ENCODE results near the gene ZNF569.
"Not testable (repeated sequence)": the region's sequence is repeated elsewhere in the genome, so short reads cannot be mapped to it uniquely, and the experiment has no call there.

The ZNF569 gene

GRCh38 chr19:37466277-37466797, 907 bp downstream of the ZNF569 start:
- peak overlapping the region; percentile 94 for H3K27ac Mint-ChIP-seq
- peaks cover 32% of the 10 kb centered on the region for H3K36me3 Mint-ChIP-seq (ENCODE audit: low read depth)
- no peaks in the 10 kb centered on the region for H3K27me3 Mint-ChIP-seq (ENCODE audit: low read depth)
- H3K4me3 Mint-ChIP-seq: peak overlapping the region; percentile 94
- peaks cover 23% of the 10 kb centered on the region for H3K9me3 Mint-ChIP-seq
- peaks cover 23% of the 10 kb centered on the region for H3K4me1 Mint-ChIP-seq (ENCODE audit: low read depth)
- DNase-seq (ENCODE audit: low spot score): no peak

DNA sequence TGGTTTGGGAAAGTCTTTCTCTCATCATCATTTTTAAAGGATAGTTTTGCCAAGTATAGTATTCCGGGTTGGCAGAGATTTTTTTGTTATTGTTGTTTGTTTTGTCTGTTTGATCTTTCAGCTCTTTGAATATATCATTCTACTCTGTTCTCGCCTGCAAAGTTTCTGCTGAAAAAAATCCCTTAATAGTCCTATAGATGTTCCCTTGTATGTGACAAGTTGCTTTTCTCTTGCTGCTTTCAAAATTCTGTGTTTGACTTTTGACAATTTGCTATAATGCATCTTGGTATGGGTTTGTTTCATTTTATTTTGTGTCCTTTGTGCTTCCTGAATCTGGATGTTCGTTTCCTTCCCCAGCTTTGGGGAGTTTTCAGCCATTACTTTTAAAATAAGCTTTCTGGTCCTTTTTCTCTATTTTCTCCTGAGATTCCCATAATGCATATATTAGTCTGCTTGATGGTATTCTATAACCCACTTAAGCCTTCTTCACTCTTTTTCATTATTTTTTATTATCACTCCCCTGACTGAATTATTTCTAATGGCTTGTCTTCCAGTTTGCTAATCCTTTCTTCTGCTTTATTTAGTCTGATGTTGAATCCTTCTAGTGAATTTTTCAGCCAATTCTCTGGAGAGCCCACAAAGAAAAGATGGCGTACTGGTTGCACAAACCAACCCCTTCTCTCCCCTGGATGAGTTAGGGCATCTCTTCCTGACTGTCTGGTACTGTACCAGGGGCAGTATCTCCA, 14.6 kb downstream of the ZNF569 start:
- H3K4me3 Mint-ChIP-seq: no peak overlapping the region
- no peak overlapping the region for H3K27ac Mint-ChIP-seq
- no peaks in the 10 kb centered on the region for H3K4me1 Mint-ChIP-seq (ENCODE audit: low read depth)

GRCh38 chr19:37413313-37414084, 53.7 kb downstream of the ZNF569 start:
- Mint-ChIP-seq H3K4me3 (no peak overlapping the region), H3K36me3 (ENCODE audit: low read depth) (peaks cover 29% of the 10 kb centered on the region), H3K27ac (no peak overlapping the region), H3K27me3 (ENCODE audit: low read depth) (no peaks in the 10 kb centered on the region), H3K9me3 (peaks cover 75% of the 10 kb centered on the region), H3K4me1 (ENCODE audit: low read depth) (no peaks in the 10 kb centered on the region)
- DNase-seq (ENCODE audit: low spot score): no peak

More for the DNA sequence above, 14.6 kb downstream of the ZNF569 start:
- Mint-ChIP-seq H3K9me3 (peaks cover 80% of the 10 kb centered on the region), H3K36me3 (ENCODE audit: low read depth) (peaks cover 36% of the 10 kb centered on the region), H3K27me3 (ENCODE audit: low read depth) (no peaks in the 10 kb centered on the region)
- no peak for DNase-seq (ENCODE audit: low spot score)

- peaks cover 76% of the 10 kb centered on the region for H3K9me3 Mint-ChIP-seq
- H3K27me3 Mint-ChIP-seq (ENCODE audit: low read depth): no peaks in the 10 kb centered on the region
- H3K27ac Mint-ChIP-seq: no peak overlapping the region
- no peak for DNase-seq (ENCODE audit: low spot score)
- no peaks in the 10 kb centered on the region for H3K4me1 Mint-ChIP-seq (ENCODE audit: low read depth)
- H3K4me3 Mint-ChIP-seq: no peak overlapping the region
- H3K36me3 Mint-ChIP-seq (ENCODE audit: low read depth): peaks cover 24% of the 10 kb centered on the region
These were observed 54.5 kb downstream of the ZNF569 start for GRCh38 chr19:37412700-37413099.

DNA sequence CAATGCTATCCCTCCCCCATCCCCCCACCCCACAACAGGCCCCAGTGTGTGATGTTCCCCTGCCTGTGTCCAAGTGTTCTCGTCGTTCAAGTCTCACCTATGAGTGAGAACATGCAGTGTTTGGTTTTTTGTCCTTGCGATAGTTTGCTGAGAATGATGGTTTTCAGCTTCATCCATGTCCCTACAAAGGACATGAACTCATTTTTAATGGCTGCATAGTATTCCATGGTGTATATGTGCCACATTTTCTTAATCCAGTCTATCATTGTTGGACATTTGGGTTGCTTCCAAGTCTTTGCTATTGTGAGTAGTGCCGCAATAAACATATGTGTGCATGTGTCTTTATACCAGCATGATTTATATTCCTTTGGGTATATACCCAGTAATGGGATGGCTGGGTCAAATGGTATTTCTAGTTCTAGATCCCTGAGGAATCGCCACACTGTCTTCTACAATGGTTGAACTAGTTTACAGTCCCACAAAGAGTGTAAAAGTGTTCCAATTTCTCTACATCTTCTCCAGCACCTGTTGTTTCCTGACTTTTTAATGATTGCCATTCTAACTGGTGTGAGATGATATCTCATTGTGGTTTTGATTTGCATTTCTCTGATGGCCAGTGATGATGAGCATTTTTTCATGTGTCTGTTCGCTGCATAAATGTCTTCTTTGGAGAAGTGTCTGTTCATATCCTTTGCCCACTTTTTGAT, 61.0 kb downstream of the ZNF569 start:
- not testable (repeated sequence) for H3K4me3 Mint-ChIP-seq; DNase-seq (ENCODE audit: low spot score); H3K4me1 Mint-ChIP-seq (ENCODE audit: low read depth); H3K27ac Mint-ChIP-seq; H3K27me3 Mint-ChIP-seq (ENCODE audit: low read depth); H3K36me3 Mint-ChIP-seq (ENCODE audit: low read depth)
- H3K9me3 Mint-ChIP-seq: peaks cover 86% of the 10 kb centered on the region

- no peak for DNase-seq (ENCODE audit: low spot score)
- no peak overlapping the region for H3K4me3 Mint-ChIP-seq
- H3K4me1 Mint-ChIP-seq (ENCODE audit: low read depth): no peaks in the 10 kb centered on the region
- H3K27me3 Mint-ChIP-seq (ENCODE audit: low read depth): no peaks in the 10 kb centered on the region
- H3K9me3 Mint-ChIP-seq: peaks cover 80% of the 10 kb centered on the region
- no peak overlapping the region for H3K27ac Mint-ChIP-seq
- peaks cover 1% of the 10 kb centered on the region for H3K36me3 Mint-ChIP-seq (ENCODE audit: low read depth)
These were observed 63.8 kb downstream of the ZNF569 start for GRCh38 chr19:37403403-37403802.

DNA sequence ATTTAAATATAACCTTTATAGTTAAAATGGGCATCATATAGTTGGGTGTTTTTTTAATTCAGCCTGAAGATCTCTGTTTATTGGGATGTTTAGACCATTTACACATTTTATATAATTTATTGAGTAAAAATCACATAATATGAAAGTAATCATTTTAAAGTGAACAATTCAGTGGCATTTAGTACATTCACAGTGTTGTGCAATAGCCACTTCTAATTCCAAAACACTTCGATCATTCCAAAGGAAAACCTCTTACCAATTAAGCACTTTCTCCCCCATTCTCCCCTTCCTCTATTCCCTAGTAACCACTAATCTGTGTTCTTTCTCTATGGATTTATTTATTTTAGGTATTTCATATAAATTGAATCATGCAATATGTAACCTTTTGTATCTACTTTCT, 66.2 kb downstream of the ZNF569 start:
- Mint-ChIP-seq H3K27ac (no peak overlapping the region), H3K4me3 (no peak overlapping the region), H3K9me3 (peaks cover 72% of the 10 kb centered on the region), H3K4me1 (ENCODE audit: low read depth) (no peaks in the 10 kb centered on the region), H3K36me3 (ENCODE audit: low read depth) (peaks cover 1% of the 10 kb centered on the region), H3K27me3 (ENCODE audit: low read depth) (no peaks in the 10 kb centered on the region)
- no peak for DNase-seq (ENCODE audit: low spot score)

GRCh38 chr19:37391399-37391798, 75.8 kb downstream of the ZNF569 start:
- not testable (repeated sequence) for H3K4me1 Mint-ChIP-seq (ENCODE audit: low read depth); H3K4me3 Mint-ChIP-seq; H3K27ac Mint-ChIP-seq; H3K27me3 Mint-ChIP-seq (ENCODE audit: low read depth); DNase-seq (ENCODE audit: low spot score)
- Mint-ChIP-seq H3K36me3 (ENCODE audit: low read depth) (peaks cover 29% of the 10 kb centered on the region), H3K9me3 (peaks cover 80% of the 10 kb centered on the region)

DNA sequence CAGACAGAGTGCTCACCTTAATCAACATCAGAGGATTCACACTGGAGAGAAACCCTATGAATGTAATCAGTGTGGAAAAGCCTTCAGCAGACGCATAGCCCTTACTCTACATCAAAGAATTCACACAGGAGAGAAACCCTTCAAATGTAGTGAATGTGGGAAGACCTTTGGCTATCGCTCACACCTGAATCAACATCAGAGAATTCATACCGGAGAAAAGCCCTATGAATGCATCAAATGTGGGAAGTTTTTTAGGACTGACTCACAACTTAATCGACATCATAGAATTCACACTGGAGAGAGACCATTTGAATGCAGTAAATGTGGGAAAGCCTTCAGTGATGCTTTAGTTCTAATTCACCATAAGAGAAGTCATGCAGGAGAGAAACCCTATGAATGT, 78.0 kb downstream of the ZNF569 start:
- Mint-ChIP-seq H3K27me3 (ENCODE audit: low read depth) (no peaks in the 10 kb centered on the region), H3K27ac (no peak overlapping the region), H3K9me3 (peaks cover 79% of the 10 kb centered on the region), H3K4me3 (no peak overlapping the region), H3K4me1 (ENCODE audit: low read depth) (no peaks in the 10 kb centered on the region), H3K36me3 (ENCODE audit: low read depth) (peaks cover 46% of the 10 kb centered on the region)
- DNase-seq (ENCODE audit: low spot score): no peak

DNA sequence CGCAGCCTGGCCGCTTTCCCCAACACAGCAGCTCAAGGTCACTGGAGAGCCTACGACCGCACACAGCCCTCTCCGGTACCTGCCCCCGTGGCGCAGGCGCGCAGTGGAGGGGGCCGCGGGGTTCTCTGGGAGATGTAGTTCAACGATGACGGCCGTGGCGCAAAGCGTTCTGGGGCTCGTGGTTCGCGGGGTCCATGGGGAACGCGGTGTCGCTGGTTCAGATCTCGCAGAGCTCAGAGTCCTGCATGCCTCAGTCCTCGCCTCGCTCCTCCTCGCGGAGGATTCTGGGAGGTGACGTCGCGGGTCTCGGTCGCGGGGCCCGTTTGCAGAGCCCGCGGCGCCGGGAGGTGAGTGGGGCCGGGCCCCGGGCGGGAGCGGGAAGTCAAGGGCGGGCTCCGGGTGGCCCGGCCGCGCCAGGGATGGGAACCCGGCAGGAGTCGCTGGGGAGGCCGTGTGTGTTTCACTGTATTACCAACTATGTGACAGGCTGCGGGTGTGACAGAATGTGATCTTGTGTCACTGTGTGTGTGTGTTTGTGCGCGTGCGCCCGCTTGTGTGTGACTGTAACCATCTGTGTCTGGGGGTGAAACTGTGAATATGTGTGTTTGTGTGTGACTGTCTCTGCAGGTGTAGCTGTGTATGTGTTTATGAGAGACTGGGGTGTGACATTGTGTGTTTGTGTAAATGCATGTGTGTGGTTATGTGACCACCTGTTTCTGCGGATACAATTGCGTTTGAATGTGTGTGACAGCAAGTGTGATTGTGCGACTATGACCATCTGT, 96.2 kb downstream of the ZNF569 start, which contains the start of gene ZNF527:
Gene ZNF527 (plus strand): TSS at position 220 of the 782 bp plus-strand sequence. CDS start 3,100 bp downstream, outside the sequence.
- Mint-ChIP-seq H3K4me3 (peak within 1 kb of the TSS; percentile 99), H3K4me1 (ENCODE audit: low read depth) (peaks cover 14% of the 10 kb centered on the region), H3K9me3 (peaks cover 25% of the 10 kb centered on the region), H3K36me3 (ENCODE audit: low read depth) (peaks cover 8% of the 10 kb centered on the region), H3K27ac (peak within 1 kb of the TSS; percentile 91), H3K27me3 (ENCODE audit: low read depth) (no peaks in the 10 kb centered on the region)
- DNase-seq (ENCODE audit: low spot score): peak; percentile 96

GRCh38 chr19:37370386-37370879, 96.8 kb downstream of the ZNF569 start:
- not testable (repeated sequence) for H3K27me3 Mint-ChIP-seq (ENCODE audit: low read depth); DNase-seq (ENCODE audit: low spot score)
- peaks cover 30% of the 10 kb centered on the region for H3K9me3 Mint-ChIP-seq
- H3K4me3 Mint-ChIP-seq: peak overlapping the region; percentile 99
- H3K4me1 Mint-ChIP-seq (ENCODE audit: low read depth): peaks cover 14% of the 10 kb centered on the region
- H3K36me3 Mint-ChIP-seq (ENCODE audit: low read depth): peaks cover 10% of the 10 kb centered on the region
- H3K27ac Mint-ChIP-seq: peak overlapping the region; percentile 91

DNA sequence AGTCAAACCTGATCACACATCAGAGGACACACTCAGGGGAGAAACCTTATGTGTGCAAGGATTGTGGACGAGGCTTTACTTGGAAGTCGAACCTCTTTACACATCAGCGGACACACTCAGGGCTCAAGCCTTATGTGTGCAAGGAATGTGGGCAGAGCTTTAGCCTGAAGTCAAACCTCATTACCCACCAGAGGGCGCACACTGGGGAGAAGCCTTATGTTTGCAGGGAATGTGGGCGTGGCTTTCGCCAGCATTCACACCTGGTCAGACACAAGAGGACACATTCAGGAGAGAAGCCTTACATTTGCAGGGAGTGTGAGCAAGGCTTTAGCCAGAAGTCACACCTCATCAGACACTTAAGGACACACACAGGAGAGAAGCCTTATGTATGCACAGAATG, 104.5 kb downstream of the ZNF569 start:
- Mint-ChIP-seq H3K27ac (no peak overlapping the region), H3K27me3 (ENCODE audit: low read depth) (no peaks in the 10 kb centered on the region), H3K9me3 (peaks cover 64% of the 10 kb centered on the region), H3K36me3 (ENCODE audit: low read depth) (peaks cover 56% of the 10 kb centered on the region), H3K4me1 (ENCODE audit: low read depth) (no peaks in the 10 kb centered on the region), H3K4me3 (no peak overlapping the region)
- no peak for DNase-seq (ENCODE audit: low spot score)

GRCh38 chr19:37361994-37362393, 105.2 kb downstream of the ZNF569 start:
- H3K9me3 Mint-ChIP-seq: peaks cover 70% of the 10 kb centered on the region
- H3K4me3 Mint-ChIP-seq: no peak overlapping the region
- peaks cover 64% of the 10 kb centered on the region for H3K36me3 Mint-ChIP-seq (ENCODE audit: low read depth)
- DNase-seq (ENCODE audit: low spot score): no peak
- no peaks in the 10 kb centered on the region for H3K4me1 Mint-ChIP-seq (ENCODE audit: low read depth)
- H3K27ac Mint-ChIP-seq: no peak overlapping the region
- no peaks in the 10 kb centered on the region for H3K27me3 Mint-ChIP-seq (ENCODE audit: low read depth)

Data from T-helper 2 cell treated with Interferon-gamma antibody and Interleukin-4, amounts not matched to agents 5 μg/mL and 100 μg/mL, for 36 hours (primary cell).